Activated CD8-positive, alpha-beta memory T cell treated with anti-CD3 and anti-CD28 coated beads, Interleukin-2, amount 50 U/mL, for 4 hours (primary cell): ENCODE data around the gene OR2T3.
"Not testable (repeated sequence)": the region's sequence is repeated elsewhere in the genome, so short reads cannot be mapped to it uniquely, and the experiment has no call there.

Experiments
- DNase-seq: peaks from one replicate; pipeline ENCODE4 v3.0.0-alpha.2; 2020

Gene OR2T3

DNA sequence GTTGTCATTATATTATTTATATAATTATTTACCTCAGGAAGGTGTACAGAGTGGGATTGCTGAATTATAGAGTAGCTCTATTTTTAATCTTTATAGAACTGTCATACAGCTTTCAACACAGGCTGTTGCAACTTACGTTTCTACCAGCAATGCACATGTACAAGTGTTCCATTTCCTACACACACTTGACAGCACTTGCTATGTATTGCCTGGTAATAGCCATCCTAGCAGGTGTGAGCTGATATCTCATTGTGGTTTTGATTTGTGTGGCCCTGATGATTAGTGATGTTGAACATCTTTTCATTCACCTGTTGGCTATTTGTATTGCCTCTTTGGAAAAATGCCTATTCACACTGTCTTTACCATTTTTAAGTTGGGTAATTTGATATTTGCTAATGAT is 2.5 kb downstream of the OR2T3 start:
- DNase-seq, result not testable (repeated sequence)

DNA sequence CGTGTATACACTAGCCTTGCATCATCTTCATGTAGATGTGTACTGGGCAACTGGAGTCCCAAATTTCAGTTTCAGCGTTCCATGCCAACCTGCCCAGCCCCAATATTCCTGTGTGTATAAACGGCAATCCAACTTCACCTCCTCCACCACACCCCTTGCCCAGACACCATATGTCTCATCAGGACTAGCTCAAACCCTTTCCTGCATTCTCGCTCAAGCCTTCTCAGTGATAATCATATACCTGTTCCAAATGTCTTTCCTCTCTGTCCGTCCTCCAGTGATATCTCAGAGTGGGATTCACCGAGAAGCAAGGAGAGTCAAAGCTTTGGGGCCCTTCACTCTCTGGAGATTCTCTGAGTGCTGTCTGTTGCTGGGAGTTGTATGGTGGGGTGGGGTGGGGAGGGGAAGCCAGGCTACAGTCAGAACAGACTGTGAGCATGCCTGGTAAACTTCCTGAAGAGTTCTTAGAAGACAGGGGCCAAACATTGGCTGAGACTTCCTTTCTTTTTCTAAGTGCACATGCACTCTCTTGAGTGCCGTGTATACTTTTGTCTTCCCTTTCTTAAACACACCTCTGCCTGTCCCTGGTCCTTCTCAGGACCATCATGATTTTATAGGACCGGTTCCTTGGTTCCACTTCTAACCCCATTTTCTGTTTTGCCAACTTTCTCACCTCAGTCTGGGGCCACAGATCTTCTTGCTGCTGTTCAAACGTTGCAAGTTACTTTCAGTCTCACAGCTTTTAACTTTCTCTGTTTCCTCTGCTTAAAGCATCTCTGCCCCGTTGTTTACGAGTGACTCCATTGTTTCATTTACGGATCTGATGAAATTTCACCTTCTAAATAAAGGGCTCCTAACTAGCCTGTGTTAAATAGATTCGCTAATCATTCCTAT is 8.8 kb downstream of the OR2T3 start:
- not testable (repeated sequence) for DNase-seq

DNA sequence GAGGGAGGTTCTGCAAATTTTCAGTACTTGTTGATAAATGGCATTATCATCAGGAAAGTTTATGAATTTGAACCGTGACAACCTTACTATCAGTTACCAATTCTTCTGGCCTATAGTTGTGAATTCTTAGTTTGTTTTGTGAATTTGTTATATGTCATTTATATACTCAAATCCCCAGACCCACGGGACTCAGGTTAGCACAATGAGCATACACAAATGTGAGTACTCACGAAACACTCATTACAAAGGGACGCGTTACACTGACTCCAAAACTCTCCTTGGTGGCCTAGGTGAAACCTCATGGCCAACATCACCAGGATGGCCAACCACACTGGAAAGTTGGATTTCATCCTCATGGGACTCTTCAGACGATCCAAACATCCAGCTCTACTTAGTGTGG is 15.1 kb downstream of the OR2T3 start, which contains the start of gene OR2T5:
OR2T5 (plus strand) TSS at position 301 of the 400 bp plus-strand sequence; CDS start at position 301, 0 bp downstream.
- DNase-seq, result not testable (repeated sequence)

DNA sequence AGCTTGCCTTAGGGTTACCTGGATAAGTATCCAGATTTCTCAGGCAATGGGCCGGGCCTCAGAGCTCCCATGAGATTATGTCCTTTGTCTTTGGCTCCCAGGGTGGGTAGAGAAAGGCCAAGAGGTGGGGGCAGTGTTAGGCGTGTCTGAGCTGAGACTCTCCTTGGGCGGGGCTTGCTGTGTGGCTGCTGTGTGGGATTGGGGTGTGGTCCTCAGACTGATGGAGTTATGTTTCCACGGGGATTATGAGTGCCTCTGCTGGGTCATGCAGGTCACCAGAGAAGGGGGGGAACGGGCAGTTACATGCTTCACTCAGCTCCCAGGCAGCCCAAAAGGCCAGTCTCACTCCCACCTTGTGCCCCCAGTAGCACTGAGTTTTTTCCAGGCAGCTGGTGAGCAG is 23.5 kb downstream of the OR2T3 start:
- not testable (repeated sequence) for DNase-seq

DNA sequence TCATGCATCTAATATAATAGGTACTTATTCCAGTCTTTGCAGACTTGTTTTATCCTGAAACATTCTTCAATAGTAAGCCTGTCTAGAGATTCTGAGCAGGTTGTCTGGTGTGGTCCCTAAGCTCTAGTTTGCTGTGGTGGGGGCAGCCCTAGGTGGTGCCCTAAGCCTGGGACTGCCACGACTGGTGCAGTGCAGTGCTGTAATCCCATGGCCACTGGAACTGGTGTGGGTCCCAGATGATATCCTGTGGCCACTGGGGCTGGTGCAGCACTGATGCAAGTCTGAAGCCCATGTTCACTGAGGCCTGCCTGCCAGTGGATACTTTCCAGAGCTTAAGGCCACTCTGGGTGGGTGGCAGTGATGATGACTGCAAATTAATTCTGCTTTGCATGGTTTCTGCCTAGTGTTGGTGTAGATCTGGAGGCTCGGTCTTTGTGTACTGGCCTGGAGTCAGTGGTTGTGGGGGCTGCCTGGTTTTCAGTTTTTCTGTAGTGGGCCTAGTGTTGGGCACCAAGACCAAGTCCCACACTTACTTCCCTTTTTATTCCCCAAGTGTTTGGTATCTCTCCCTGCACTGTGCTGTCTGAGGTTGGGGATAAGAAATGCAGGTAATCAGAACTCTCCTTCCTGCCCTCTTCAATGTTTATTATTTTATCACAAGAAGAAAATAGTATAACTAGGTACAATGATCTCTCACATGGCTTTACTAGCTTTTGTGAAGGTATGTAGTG is 27.3 kb downstream of the OR2T3 start:
- DNase-seq, result not testable (repeated sequence)

DNA sequence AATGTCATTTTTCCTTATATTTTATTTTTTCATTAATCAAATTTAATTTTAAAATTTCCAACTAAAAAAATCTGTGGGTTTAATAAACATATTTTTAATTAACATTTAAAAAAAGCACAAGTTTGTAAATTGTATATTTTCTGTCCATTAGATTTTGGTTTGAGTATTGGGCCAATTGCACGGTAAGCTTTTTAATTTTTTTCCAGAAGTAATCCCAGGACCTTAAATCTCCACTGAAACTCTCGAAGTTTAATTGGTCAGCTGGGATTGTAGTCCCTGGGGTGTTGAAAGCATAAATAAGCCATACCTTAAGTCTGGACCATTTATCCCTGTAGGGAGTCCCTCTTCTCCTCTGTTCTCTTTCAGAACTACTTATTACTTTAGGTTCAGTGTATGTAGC is 34.6 kb downstream of the OR2T3 start, which contains the start of gene OR2G6:
OR2G6 (plus strand) TSS at position 301 of the 400 bp plus-strand sequence. CDS start 13,574 bp downstream, outside the sequence.
- DNase-seq, result not testable (repeated sequence)

DNA sequence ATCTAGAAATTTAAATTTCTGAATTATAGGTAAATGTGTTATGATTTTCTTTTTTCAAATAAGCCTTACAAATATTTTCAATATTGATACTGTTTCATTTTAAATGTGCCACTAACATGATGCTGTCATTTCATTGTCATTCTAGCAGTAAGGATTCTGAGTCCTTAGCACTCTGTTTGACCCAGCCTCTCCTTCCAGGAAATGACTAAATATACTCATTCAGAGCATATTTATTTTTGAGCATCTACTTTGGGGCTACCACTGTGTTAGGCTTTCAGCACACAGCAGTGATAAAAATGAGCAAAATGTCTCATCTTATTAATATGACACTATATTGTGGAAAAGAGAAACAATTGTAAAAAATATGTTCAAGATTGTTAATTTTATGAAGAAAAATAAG is 37.1 kb downstream of the OR2T3 start:
- not testable (repeated sequence) for DNase-seq

DNA sequence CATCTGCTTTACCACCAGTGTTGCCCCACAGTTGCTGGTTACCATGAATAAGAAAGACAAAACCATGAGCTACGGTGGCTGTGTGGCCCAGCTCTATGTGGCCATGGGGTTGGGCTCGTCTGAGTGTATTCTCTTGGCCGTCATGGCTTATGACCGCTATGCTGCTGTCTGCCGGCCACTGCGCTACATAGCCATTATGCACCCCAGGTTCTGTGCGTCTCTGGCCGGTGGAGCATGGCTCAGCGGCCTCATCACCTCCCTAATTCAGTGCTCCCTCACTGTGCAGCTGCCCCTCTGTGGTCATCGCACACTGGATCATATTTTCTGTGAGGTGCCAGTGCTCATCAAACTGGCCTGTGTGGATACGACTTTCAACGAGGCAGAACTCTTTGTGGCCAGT is 48.7 kb downstream of the OR2T3 start:
- no peak for DNase-seq
